Cortex of kidney (tissue), 1 donor: ENCODE measurements around the gene SOX6.

Experiments used
- DNase-seq: peaks from one replicate; lab custom pipeline; 2025; lab: John Stamatoyannopoulos, UW

Gene SOX6

DNA sequence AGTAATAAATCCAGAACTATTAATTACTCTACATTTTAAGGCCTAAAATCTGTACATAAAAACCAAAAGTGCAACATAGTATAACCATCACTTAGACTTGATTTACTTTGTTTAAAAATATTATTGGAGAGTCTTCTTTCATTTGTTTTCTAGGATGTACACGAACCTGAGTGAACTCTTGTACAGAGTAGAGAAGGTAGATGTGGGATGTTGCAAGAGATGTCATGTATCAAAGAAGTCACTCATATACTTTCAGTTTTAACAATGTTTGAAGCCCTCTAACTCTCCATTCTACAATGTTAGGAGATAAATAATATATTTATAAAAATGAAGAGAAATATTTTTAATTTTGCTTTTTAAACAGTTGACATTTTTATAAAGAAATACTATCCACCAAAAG lies 38.6 kb downstream of the SOX6 start:
- no peak for DNase-seq

DNA sequence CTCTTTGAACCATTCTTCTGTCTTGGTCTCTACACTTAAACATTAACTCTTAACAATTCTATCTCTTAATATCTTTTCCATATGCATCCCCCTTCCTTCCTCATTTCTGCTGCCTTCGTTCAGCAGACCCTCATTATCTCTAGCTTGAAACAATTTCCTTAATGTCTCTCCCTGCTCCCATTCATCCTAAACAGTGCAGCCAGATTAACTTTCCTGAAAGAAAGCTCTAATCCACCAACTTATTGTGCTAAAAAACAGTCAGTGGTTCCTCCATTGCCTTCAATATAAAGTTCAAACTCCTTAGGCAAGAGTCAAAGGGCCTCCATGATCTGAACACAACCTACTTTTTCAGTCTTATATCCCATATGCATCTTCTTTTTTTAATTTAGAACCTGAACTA lies 42.5 kb downstream of the SOX6 start:
- no peak for DNase-seq

DNA sequence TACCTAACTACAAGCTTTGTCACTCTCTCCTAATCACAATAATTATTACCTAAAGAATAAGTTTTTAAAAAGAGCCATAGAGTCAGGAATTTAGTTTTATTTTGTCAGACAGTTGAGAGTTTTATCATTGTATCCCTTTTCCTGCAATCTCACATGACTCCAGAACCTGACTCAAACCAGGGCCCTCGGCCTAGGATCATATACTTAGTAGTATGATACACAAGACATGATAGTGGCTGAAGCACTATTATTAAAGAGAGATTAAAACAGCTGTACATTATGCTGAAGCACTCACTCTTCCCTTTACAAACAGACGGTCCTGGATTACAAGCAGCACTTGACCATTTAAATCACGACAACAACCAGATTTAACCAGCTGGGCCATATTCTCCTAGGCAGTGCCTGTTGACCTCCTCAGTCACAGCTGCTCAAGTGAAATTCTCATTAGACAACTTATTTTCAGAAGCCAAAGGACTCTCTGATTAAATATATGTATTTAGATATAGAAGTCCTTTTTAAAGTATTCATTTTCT lies 44.0 kb downstream of the SOX6 start:
- no peak for DNase-seq

DNA sequence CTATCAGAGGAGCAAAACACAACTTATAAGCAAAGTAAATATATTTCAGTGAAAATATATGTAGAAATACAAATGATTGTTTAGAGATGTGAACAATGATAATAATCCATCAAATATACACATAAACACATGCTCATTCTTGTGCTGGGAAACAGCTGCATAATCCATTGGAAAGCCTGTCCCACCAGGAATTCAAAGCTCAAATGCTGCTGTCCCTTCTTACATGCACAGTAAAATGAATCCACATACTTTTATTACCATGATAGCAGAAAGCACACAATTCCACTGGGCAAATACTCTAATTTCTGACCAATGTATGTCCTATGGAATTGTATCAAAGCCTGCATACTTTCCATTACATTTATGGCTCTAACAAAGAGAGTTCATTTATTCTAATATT lies 44.5 kb downstream of the SOX6 start:
- DNase-seq = no peak

- no peak for DNase-seq
Observed at GRCh38 chr11:16310943-16311342, 45.4 kb downstream of the SOX6 start.

GRCh38 chr11:16309226-16309625 lies 47.1 kb downstream of the SOX6 start:
- no peak for DNase-seq

DNA sequence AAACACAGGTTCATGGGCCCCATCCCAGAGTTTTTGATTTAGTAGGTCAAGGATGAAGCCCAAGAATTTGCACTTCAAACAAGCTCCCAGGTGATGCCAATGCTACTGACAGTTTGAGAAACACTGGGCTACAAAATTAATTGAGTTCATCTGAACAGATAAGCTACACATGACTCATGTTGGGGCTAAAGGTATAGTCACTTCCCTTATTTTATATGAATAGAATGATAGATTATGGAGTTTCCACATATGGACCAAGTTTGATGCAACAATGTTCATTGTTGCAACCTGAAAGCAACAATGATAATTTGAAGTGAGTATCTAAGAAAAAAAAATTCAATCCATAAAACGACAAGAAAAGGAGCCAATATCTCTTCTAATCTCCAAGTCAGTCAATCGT lies 54.9 kb downstream of the SOX6 start:
- DNase-seq = no peak

DNA sequence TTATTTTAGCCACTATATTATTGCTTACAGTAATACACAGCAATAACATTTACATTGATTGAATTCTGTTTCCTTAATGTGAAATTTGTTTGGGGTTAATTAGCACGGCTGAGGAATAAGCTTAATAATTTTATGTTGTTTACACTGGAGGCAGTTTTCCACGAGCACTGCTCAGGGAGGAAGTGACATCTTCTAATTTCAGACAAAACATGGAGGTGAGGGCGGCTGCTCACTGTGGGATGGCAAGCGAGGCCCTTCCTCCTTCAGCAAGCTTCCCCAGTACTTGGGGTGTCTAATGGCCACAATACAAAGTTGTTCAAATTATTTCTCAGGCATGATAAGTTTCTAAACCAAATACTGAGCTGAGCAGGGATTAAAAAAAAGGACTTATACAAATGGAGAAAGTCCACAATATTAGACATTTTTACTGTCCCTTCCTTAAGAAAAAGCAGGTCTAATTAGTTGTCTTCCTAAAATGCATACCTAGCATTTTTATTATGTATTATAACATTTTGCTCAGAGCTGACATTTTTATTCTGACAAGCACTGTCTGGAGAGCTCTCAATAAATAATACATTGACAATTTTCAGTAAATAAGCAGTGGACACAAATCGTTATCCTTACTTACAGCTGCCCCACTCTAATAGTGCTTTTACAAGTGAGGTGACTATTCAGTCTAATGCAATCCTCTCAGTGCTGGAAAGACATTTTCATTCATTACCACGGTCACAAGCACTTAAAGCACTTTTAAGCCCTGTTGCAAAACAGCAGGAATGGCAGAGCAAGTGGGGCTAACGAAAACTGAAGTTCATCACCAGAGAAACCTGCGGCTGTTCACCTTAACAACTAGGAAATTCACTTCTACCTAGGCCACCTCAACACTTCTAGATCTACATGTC lies 56.2 kb downstream of the SOX6 start:
- DNase-seq = no peak

DNA sequence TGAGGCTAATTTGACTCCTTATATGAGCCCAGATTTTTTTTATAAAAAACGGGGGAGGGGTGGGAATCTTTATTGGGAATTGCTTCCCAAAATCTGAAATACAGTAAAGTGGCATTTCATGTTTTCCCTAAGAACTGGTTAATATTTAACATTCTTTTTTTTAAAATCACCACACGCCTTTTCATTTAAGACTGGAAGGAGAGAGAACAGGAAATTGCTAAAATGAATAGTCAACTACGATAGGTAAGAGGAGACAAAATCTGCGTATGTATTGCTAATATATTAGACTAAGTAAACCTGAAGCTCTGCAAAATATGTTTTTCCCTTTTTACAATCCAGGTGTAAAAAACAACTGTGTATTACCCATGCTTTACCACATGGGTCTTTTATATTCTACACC lies 57.0 kb downstream of the SOX6 start:
- DNase-seq = no peak

- no peak for DNase-seq
Observed at GRCh38 chr11:16297332-16297731, 59.0 kb downstream of the SOX6 start.

- no peak for DNase-seq
Observed at GRCh38 chr11:16296273-16296672, 60.1 kb downstream of the SOX6 start.

DNA sequence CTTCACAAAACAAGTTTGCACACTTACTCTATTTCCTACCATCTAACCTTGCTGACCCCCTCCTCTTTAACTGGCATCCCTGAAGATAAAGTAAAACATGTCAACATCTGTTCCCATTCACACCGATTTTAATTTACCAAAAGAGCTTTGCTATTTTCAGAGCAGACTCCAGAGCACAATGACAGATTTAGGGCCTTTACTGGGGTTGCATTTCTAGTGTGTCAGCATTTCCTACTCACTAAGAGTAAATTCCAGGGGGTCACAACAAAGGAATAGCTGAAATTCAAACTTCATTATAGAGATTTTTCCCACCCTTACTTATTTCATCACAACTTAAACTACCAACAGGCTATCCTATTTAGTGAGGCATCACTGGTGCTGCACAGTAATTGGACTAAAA lies 60.8 kb downstream of the SOX6 start:
- no peak for DNase-seq

GRCh38 chr11:16293204-16293681 lies 63.1 kb downstream of the SOX6 start:
- DNase-seq = no peak

DNA sequence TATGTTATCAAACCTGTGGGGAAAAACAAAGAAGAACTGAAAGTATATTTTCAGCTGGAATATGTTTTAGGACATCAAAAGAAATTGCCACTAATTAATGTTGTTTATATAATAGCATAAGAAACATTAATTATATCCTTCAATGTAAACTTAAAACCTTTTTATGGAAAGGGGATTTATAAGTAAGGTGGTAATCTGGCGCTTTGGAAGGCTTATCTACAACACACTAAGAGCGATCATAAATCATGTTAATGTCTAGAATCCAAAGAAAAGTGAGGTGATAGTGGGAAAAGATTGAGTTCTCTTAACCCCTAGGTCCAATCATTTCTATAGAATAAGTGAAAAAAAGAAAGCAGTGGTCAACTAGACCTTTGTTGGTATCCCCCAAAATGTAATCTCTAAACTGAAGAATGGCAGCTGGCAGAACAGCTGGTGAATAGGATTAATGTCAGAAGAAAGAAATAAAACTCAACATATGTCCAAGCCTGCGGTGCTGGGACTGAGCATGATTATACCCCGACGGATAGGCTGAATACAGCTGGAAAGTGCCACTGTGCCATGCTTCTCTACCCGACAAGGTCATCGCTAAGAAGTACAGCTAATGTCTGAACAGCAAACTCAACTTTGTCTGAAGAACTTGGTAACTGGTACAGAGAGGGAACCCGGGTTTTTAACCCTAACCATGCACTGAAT lies 64.0 kb downstream of the SOX6 start:
- DNase-seq = no peak

GRCh38 chr11:16291729-16292128 lies 64.6 kb downstream of the SOX6 start:
- no peak for DNase-seq

DNA sequence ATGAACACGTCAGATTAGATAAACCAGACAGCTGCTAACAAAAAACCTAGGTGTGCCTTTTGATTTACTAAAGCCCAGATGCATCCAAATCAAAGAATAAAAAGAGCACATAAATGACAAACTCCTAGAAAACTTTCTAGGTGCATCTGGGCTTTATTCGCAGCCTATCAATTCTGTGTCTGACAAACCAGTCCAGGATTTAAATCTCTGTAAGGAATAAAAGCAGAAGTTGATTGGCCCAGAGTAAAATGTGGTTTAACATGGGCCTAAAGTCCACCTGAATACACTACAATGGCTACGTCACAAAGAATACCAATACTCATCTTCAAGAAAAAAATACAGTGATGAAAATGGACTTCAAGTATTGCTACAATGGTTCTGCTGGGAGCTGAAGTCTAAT lies 66.8 kb downstream of the SOX6 start:
- no peak for DNase-seq

DNA sequence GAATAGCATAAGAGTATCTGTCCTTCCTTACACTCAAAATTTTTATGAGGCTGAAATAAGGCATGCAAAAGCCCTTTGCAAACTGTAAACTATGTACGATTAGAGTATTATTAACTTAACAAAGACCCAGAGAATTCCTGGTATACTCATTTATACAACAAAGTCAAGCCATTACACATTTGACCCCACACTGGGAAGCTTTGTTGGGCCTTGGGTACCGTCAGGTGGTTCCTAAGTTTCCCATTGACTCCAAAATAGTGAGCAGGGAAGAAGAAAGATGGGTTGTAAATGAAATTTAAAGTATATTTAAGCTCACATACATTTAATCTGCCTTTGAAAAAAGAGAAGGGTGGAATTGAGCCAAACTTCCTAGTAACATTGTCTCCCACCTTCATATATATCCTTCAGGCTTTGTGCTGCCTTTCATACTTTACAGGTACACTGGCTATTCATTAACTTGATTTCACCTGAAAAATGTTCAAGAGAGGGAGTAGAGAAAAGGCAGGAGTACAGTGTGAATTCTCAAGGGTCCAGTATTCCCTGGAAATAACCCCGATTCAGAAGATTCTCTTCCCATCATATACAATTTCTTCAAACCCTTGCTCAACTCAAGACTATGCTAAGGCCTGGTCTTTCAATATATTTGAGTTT lies 68.6 kb downstream of the SOX6 start:
- DNase-seq = no peak

GRCh38 chr11:16286095-16286494 lies 70.3 kb downstream of the SOX6 start:
- DNase-seq = no peak

DNA sequence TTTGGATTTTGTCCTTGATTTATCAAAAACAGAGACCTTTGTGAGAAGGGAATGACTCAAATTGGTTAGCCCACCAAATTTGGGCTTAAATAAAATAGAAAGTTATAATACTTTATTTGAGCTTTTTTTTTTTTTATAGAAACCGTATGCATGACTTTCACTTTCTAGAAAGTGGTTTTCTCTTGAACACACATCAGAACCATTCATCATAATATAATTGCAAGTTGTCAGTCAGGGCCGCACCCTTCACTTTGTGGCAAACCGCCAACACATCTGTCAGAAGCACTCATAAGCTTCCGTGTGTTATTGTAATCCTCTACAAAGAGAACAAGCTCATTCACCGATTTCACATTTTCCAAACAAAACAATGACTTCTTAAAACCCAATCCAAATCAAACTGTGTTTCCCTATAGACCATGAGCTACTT lies 76.1 kb downstream of the SOX6 start:
- no peak for DNase-seq

DNA sequence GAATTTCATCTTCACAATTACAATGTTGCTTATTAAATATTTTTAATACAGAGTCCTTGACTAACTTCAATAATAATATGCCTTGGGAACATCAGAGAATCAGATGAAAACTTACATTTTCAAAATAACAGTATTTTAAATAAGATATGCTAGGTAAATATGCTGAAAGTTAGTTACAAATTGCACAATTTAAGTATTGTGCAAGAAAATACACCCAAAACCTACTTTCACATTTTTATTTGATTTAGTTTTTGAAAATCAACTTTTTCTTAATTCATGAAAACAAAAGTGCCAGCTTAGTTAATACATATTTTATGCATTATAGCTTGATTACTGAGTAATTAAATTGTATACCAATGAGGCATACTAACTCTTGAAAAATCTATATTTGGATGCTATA lies 76.8 kb downstream of the SOX6 start:
- DNase-seq = no peak

GRCh38 chr11:16278979-16279378 lies 77.4 kb downstream of the SOX6 start:
- DNase-seq = no peak

- DNase-seq = no peak
Observed at GRCh38 chr11:16278273-16278672, 78.1 kb downstream of the SOX6 start.

DNA sequence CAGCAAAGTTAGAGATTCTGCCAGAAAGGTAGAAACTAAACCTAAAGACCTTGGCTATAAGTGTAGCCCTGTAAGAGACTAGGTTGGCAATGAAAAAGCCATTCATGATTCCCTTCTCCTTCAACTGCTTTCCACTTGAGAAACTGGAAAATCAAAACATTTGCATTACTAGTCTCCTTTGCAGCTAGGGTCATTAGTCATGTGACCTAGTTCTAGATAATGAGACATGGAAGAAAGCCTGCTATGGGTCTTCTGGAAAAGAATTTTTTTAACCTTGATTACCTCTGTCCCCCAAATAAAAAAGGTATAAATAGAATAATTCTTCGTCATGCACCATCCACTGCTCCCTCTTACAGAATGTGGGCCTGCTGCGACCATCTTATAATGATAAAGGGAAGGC lies 80.1 kb downstream of the SOX6 start:
- no peak for DNase-seq
